Neural crest cell (in vitro differentiated cells): ENCODE measurements around the gene TMEM107. TPM values are rescaled to one million over a fixed set of nuclear protein-coding genes. Genes with fewer than 3 reads are reported as not detected.
A peak's percentile ranks its signal among the peaks of the same experiment; 100 is the strongest.
"Not testable (repeated sequence)": the region's sequence is repeated elsewhere in the genome, so short reads cannot be mapped to it uniquely, and the experiment has no call there.

Experiments used
- DNase-seq: peaks from one replicate; pipeline ENCODE4 v3.0.0; 2021; ENCODE audit warnings: low read depth, mixed read lengths, low spot score
- H3K27ac Mint-ChIP-seq: one replicate; pipeline ENCODE4 v1.8.0; 2021; ENCODE audit warnings: mild to moderate bottlenecking, mixed read lengths; ENCODE audit not compliant: unreplicated experiment
- H3K27me3 Mint-ChIP-seq: 2 replicates; pipeline ENCODE4 v1.8.0; 2021; ENCODE audit warnings: low read depth, mild to moderate bottlenecking, mixed read lengths
- H3K36me3 Mint-ChIP-seq: 2 replicates; pipeline ENCODE4 v1.8.0; 2021; ENCODE audit warnings: low read depth, mild to moderate bottlenecking, mixed read lengths
- H3K4me1 Mint-ChIP-seq: 2 replicates; pipeline ENCODE4 v1.8.0; 2021; ENCODE audit warnings: mixed read lengths
- H3K4me3 Mint-ChIP-seq: one replicate; pipeline ENCODE4 v1.8.0; 2021; ENCODE audit warnings: mild to moderate bottlenecking, mixed read lengths
- H3K9me3 Mint-ChIP-seq: 2 replicates; pipeline ENCODE4 v1.8.0; 2021; ENCODE audit warnings: mixed read lengths
- CTCF ChIP-seq: fragments of 200-600 bp; sonication (generic); conservative IDR thresholded peaks from 2 replicates; pipeline ENCODE4 v1.5.0; 2021; ENCODE audit warnings: antibody characterized with exemption, mild to moderate bottlenecking
- total RNA-seq: library from RNA; stranded (reverse); gene quantifications from 2 replicates; pipeline ENCODE4 v1.2.1, GENCODE V29; 2021

TMEM107 gene
- total RNA-seq, 1 donor from 2014 or later = 41.4 TPM

GRCh38 chr17:8175795-8176196 is 384 bp downstream of the TMEM107 start:
- Mint-ChIP-seq H3K27me3 (peaks cover 8% of the 10 kb centered on the region), H3K36me3 (no peaks in the 10 kb centered on the region), H3K4me3 (peak overlapping the region; percentile 92), H3K27ac (peak overlapping the region; percentile 99), H3K9me3 (no peaks in the 10 kb centered on the region), H3K4me1 (peaks cover 50% of the 10 kb centered on the region)
- no peak for DNase-seq
- no peak for TF ChIP-seq CTCF

DNA sequence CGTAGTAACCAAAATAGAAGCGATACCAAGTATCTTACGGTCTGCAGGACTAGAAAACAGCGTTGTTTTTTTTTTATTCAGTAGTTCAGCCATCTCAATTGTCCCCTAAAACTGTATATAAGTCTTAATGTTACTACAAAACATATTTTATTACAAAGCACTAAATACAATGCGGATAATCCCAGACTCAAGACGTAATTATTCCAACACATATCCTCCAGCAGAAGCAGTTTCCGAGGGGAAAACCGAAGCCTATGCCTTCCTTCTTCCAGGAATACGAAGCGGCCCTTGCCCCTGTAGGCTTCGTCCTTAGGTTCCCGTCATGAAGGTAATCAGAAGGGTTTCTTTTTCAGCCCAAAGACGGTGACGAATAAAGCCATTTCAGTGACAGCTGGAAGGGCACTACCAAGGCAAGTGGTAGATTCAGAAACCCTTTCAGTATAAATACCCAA is 2.3 kb downstream of the TMEM107 start:
- Mint-ChIP-seq H3K4me1 (peaks cover 50% of the 10 kb centered on the region), H3K4me3 (peak overlapping the region; percentile 92), H3K36me3 (no peaks in the 10 kb centered on the region), H3K9me3 (no peaks in the 10 kb centered on the region), H3K27me3 (peaks cover 8% of the 10 kb centered on the region), H3K27ac (peak overlapping the region; percentile 100)
- TF ChIP-seq CTCF = no peak
- DNase-seq = no peak

- no peaks in the 10 kb centered on the region for H3K36me3 Mint-ChIP-seq
- H3K9me3 Mint-ChIP-seq = no peaks in the 10 kb centered on the region
- H3K27ac Mint-ChIP-seq = peak overlapping the region; percentile 100
- peaks cover 50% of the 10 kb centered on the region for H3K4me1 Mint-ChIP-seq
- DNase-seq = no peak
- H3K27me3 Mint-ChIP-seq = peaks cover 8% of the 10 kb centered on the region
- peak overlapping the region; percentile 92 for H3K4me3 Mint-ChIP-seq
- TF ChIP-seq CTCF = no peak
These were observed 2.9 kb downstream of the TMEM107 start for GRCh38 chr17:8173056-8173870.

DNA sequence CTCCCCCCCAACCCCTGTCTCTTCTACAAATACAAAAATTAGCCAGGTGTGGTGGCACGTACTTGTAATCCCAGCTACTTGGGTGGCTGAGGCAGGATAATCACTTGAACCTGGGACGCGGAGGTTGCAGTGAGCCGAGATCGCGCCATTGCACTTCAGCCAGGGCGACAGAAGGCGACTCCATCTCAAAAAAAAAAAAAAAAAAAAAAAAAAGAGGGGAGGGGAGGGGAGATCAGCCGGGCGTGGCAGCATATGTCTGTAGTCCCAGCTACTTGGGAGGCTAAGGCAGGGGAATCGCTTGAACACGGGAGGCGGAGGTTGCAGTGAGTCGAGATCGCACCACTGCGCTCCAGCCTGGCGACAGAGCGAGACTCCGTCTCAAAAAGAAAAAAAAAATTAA is 6.0 kb downstream of the TMEM107 start:
- not testable (repeated sequence) for H3K27me3 Mint-ChIP-seq, H3K9me3 Mint-ChIP-seq, H3K36me3 Mint-ChIP-seq, H3K27ac Mint-ChIP-seq, DNase-seq, H3K4me3 Mint-ChIP-seq
- H3K4me1 Mint-ChIP-seq = peaks cover 33% of the 10 kb centered on the region

- H3K27me3 Mint-ChIP-seq = no peaks in the 10 kb centered on the region
- H3K36me3 Mint-ChIP-seq = no peaks in the 10 kb centered on the region
- peak overlapping the region; percentile 43 for H3K27ac Mint-ChIP-seq
- no peak overlapping the region for H3K4me3 Mint-ChIP-seq
- no peaks in the 10 kb centered on the region for H3K9me3 Mint-ChIP-seq
- H3K4me1 Mint-ChIP-seq = peaks cover 29% of the 10 kb centered on the region
- TF ChIP-seq CTCF = no peak
- DNase-seq = no peak
These were observed 8.7 kb downstream of the TMEM107 start for GRCh38 chr17:8167526-8167925.

- Mint-ChIP-seq H3K9me3 (no peaks in the 10 kb centered on the region), H3K4me3 (peak overlapping the region; percentile 54), H3K4me1 (peaks cover 26% of the 10 kb centered on the region), H3K27ac (no peak overlapping the region), H3K27me3 (no peaks in the 10 kb centered on the region), H3K36me3 (no peaks in the 10 kb centered on the region)
- no peak for DNase-seq
- no peak for TF ChIP-seq CTCF
These were observed 9.4 kb downstream of the TMEM107 start for GRCh38 chr17:8166731-8167130.
